ENCODE data around the gene AMDHD1. TPM values are rescaled to one million over a fixed set of nuclear protein-coding genes. Genes with fewer than 3 reads are reported as not detected.
A peak's percentile ranks its signal among the peaks of the same experiment; 100 is the strongest.

Gene AMDHD1
- polyA plus RNA-seq, 1 experiment: 0.09 TPM

DNA sequence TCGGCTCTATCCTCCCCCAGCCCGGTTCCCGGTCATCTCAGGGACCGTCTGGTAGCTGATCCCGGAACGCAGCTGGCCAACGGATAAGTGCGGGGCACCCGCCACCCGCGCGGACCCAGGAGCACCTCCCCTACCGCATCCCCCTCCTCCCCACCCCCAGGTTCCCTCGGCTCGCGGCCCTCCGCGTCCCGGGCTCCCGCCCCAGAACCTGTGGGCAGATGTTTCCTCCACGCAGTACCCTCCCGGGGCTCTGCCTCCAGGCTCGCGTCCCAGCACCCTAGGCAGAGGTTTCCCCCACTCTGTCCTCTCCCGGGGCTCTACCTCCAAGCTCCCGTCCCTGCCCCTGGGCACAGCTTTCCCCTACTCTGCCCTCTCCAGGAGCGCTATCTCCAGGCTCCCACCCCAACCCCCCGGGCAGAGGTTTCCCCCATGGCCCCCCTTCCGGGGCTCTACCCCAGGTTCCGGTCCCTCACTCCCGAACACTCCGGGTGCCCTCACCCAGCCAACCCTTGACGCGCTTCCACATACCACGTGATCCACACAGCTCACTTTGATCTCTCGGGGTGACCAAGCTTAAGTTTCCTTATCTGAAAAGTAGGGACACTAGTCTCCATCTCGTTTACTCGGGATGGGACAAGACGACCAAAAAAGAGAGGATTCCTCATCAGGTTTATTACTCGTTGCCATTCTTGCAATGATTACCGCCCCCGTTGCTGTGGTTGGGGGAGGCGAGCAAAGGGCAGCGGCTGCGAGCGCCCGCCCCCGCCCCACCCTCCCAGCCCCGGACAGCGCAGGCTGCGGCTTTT, 404 bp upstream of the AMDHD1 start, which contains the start of gene CCDC38:
CCDC38 (minus strand) TSS at position 91 of the 806 bp plus-strand sequence. CDS start 6,105 bp downstream, outside the sequence.
- Histone ChIP-seq H3K36me3 (ENCODE audit: control insufficient read depth, insufficient read depth, low read length) (no peaks in the 10 kb centered on the region), H3K4me3 (ENCODE audit: low read depth, low read length) (peak within 1 kb of the TSS; percentile 53), H3K27me3 (ENCODE audit: control insufficient read depth, insufficient read depth, low read length) (no peaks in the 10 kb centered on the region)
- ChIA-PET POLR2A (no interaction called here), CTCF (interaction anchor here (0.8 to 2.4 kb wide), 3 partner anchors 16 to 56 kb away, joined by 3 to 14 read pairs (median 4); no protein-coding TSS in a partner anchor)
- no peak for DNase-seq (ENCODE audit: low read depth)
- TF ChIP-seq CTCF (IDR thresholded peaks at IDR 0.05; ENCODE audit: insufficient read depth, low read depth, low read length): no peak

- Histone ChIP-seq H3K36me3 (ENCODE audit: control insufficient read depth, insufficient read depth, low read length) (no peaks in the 10 kb centered on the region), H3K4me3 (ENCODE audit: low read depth, low read length) (no peak overlapping the region), H3K27me3 (ENCODE audit: control insufficient read depth, insufficient read depth, low read length) (no peaks in the 10 kb centered on the region)
- POLR2A ChIA-PET: no interaction called here
- CTCF ChIA-PET: interaction anchor here (0.9 to 2.0 kb wide), 4 partner anchors 9 to 25 kb away, joined by 3 to 7 read pairs (median 4); no protein-coding TSS in a partner anchor
- no peak for DNase-seq (ENCODE audit: low read depth)
- no peak for TF ChIP-seq CTCF (IDR thresholded peaks at IDR 0.05; ENCODE audit: insufficient read depth, low read depth, low read length)
Measured at GRCh38 chr12:95944108-95944704, 1.1 kb downstream of the AMDHD1 start.

GRCh38 chr12:95949477-95950206, 6.5 kb downstream of the AMDHD1 start:
- ChIA-PET CTCF (no interaction called here), POLR2A (no interaction called here)
- DNase-seq (ENCODE audit: low read depth): no peak
- Histone ChIP-seq H3K4me3 (ENCODE audit: low read depth, low read length) (no peak overlapping the region), H3K36me3 (ENCODE audit: control insufficient read depth, insufficient read depth, low read length) (no peaks in the 10 kb centered on the region), H3K27me3 (ENCODE audit: control insufficient read depth, insufficient read depth, low read length) (no peaks in the 10 kb centered on the region)
- TF ChIP-seq CTCF (IDR thresholded peaks at IDR 0.05; ENCODE audit: insufficient read depth, low read depth, low read length): no peak

DNA sequence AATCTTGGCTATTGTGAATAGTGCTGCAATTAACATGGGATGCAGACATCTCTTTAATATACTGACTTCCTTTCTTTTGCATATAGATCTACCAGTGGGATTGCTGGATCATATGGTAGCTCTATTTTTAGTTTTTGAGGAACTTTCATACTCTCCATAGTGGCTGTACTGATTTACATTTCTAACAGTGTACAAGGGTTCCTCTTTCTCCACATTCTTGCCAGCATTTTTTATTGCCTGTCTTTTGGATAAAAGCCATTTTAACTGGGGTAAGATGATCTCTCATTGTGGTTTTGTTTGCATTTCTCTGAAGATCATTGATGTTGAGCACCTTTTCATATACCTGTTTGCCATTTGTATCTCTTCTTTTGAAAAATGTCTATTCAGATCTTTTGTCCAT, 8.4 kb downstream of the AMDHD1 start:
- CTCF ChIA-PET: interaction anchor here (0.9 to 1.3 kb wide), 2 partner anchors 14 to 33 kb away, joined by 3 read pairs; no protein-coding TSS in a partner anchor
- TF ChIP-seq CTCF (IDR thresholded peaks at IDR 0.05; ENCODE audit: insufficient read depth, low read depth, low read length): no peak
- POLR2A ChIA-PET: no interaction called here
- DNase-seq (ENCODE audit: low read depth): no peak
- Histone ChIP-seq H3K27me3 (ENCODE audit: control insufficient read depth, insufficient read depth, low read length) (no peaks in the 10 kb centered on the region), H3K36me3 (ENCODE audit: control insufficient read depth, insufficient read depth, low read length) (no peaks in the 10 kb centered on the region), H3K4me3 (ENCODE audit: low read depth, low read length) (no peak overlapping the region)

GRCh38 chr12:95953000-95953399, 9.9 kb downstream of the AMDHD1 start:
- ChIA-PET POLR2A (no interaction called here), CTCF (interaction anchor here (1.6 kb wide), 1 partner anchor 9 kb away, joined by 7 read pairs; no protein-coding TSS in a partner anchor)
- Histone ChIP-seq H3K4me3 (ENCODE audit: low read depth, low read length) (no peak overlapping the region), H3K36me3 (ENCODE audit: control insufficient read depth, insufficient read depth, low read length) (no peaks in the 10 kb centered on the region), H3K27me3 (ENCODE audit: control insufficient read depth, insufficient read depth, low read length) (no peaks in the 10 kb centered on the region)
- TF ChIP-seq CTCF (IDR thresholded peaks at IDR 0.05; ENCODE audit: insufficient read depth, low read depth, low read length): no peak
- DNase-seq (ENCODE audit: low read depth): no peak

Measured in BJ (cell line).